Effector memory CD8-positive, alpha-beta T cell (primary cell): Measurements from ENCODE around the gene PLCB2.

Experiments used
- ATAC-seq: fragments of 150-1000 bp; cut with Tn5 transposase; replicated peaks from 2 replicates; pipeline ENCODE4 v1.10.0; 2021; ENCODE audit warnings: mild to moderate bottlenecking, moderate library complexity
- DNase-seq, 3 experiments: peaks; one replicate each; pipeline ENCODE4 v3.0.0; 2021
- H3K27ac Mint-ChIP-seq, 2 donors: one replicate each; pipeline ENCODE4 v1.8.0; 2022; ENCODE audit warnings: mild to moderate bottlenecking in 2 of 2, mixed read lengths in 2 of 2, moderate library complexity in 2 of 2
- H3K27me3 Mint-ChIP-seq, 2 donors: one replicate each; pipeline ENCODE4 v1.8.0; 2022; ENCODE audit warnings: mixed read lengths in 2 of 2
- H3K36me3 Mint-ChIP-seq: one replicate; pipeline ENCODE4 v1.8.0; 2022; ENCODE audit warnings: mild to moderate bottlenecking, moderate library complexity, mixed read lengths; ENCODE audit not compliant: insufficient read depth
- H3K4me1 Mint-ChIP-seq, 2 donors: one replicate each; pipeline ENCODE4 v1.8.0; 2022; ENCODE audit warnings: low read depth in 2 of 2, mixed read lengths in 2 of 2
- H3K4me3 Mint-ChIP-seq, 2 donors: one replicate each; pipeline ENCODE4 v1.8.0; 2022; ENCODE audit warnings: mild to moderate bottlenecking in 2 of 2, mixed read lengths in 2 of 2, moderate library complexity in 2 of 2
- H3K9me3 Mint-ChIP-seq, 2 donors: one replicate each; pipeline ENCODE4 v1.8.0; 2022; ENCODE audit warnings: mixed read lengths in 2 of 2

PLCB2 gene

DNA sequence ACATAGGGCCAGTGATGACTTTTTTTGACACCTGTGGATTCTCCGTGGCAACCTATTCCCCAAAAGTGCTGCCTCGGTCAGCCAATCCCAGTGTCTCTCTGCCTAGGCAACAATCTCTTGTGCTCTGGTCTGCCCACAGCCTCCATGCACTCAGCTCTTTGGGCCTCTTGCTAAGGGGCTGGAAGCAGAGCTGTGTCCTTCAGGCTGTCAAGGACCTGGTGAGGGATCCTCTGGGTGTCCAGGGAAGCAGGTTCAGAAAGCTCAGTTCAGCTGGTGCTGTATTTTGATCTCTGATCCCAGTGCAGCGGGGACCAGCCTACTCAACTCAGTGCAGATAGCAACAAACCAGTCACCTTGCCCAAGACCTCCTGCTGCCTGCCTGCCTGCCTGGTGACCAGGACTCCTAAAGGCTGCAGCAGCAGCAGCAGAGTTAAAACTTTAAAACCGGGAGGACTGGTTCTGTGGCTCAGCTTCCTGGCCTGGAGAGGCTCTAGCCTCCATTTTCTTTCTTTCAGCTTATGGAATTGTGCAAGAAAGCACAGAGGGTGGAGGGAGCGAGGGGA lies 62.7 kb downstream of the PLCB2 start:
- no peak for DNase-seq
- Mint-ChIP-seq H3K4me3 (no peak overlapping the region), H3K27ac (no peak overlapping the region), H3K4me1 (peaks cover 0 to 3% of the 10 kb centered on the region in 2 donors), H3K36me3 (no peaks in the 10 kb centered on the region), H3K27me3 (peaks cover 7 to 26% of the 10 kb centered on the region in 2 donors), H3K9me3 (no peaks in the 10 kb centered on the region)
- no peak for ATAC-seq

DNA sequence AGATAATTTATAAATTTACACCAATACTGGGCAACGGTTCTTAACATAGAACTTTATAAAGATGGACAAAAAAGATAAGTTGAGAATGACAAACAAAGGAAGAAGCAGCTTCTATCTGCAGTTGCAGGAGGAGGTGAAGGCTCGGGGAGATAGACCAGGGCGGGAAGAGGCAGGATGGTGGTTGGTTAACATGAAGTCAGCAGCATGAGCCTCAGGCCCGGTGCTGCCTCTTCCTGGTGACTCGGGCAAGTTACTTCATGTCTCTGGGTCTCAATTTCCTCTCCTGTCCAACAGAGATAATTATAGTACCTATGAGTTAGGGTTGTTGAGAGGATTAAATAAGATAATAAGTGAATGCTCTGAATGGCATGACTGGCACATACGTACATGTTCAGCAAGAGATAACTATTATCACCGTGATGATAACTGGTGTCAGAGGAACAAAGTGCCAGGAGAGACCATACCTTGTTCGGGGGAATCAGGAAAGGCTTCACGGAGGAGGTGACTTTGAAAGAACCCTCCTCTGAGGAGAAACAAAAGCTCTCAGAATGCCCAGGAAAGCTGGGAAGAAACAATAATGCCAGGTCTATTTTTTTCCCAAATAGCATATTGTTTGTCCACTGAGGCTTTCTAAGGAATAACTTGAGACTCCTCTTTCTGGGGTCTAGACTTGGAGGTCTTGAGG lies 64.5 kb downstream of the PLCB2 start:
- H3K36me3 Mint-ChIP-seq, result no peaks in the 10 kb centered on the region
- no peak for ATAC-seq
- DNase-seq, result no peak
- H3K27me3 Mint-ChIP-seq, result peaks cover 19 to 44% of the 10 kb centered on the region in 2 donors
- H3K27ac Mint-ChIP-seq, result no peak overlapping the region
- no peaks in the 10 kb centered on the region for H3K9me3 Mint-ChIP-seq
- no peak overlapping the region for H3K4me3 Mint-ChIP-seq
- H3K4me1 Mint-ChIP-seq, result peaks cover 5 to 8% of the 10 kb centered on the region in 2 donors

- peaks cover 25 to 51% of the 10 kb centered on the region in 2 donors for H3K27me3 Mint-ChIP-seq
- no peak for DNase-seq
- no peak for ATAC-seq
- no peak overlapping the region for H3K4me3 Mint-ChIP-seq
- H3K27ac Mint-ChIP-seq, result no peak overlapping the region
- no peaks in the 10 kb centered on the region for H3K36me3 Mint-ChIP-seq
- no peaks in the 10 kb centered on the region for H3K9me3 Mint-ChIP-seq
- peaks cover 8 to 11% of the 10 kb centered on the region in 2 donors for H3K4me1 Mint-ChIP-seq
Measured at GRCh38 chr15:40242601-40243000, 65.1 kb downstream of the PLCB2 start.

GRCh38 chr15:40242213-40242599 lies 65.5 kb downstream of the PLCB2 start:
- DNase-seq, result no peak
- Mint-ChIP-seq H3K27ac (no peak overlapping the region), H3K9me3 (no peaks in the 10 kb centered on the region), H3K27me3 (peaks cover 25 to 53% of the 10 kb centered on the region in 2 donors), H3K4me3 (no peak overlapping the region), H3K36me3 (no peaks in the 10 kb centered on the region), H3K4me1 (peaks cover 8 to 11% of the 10 kb centered on the region in 2 donors)
- no peak for ATAC-seq

DNA sequence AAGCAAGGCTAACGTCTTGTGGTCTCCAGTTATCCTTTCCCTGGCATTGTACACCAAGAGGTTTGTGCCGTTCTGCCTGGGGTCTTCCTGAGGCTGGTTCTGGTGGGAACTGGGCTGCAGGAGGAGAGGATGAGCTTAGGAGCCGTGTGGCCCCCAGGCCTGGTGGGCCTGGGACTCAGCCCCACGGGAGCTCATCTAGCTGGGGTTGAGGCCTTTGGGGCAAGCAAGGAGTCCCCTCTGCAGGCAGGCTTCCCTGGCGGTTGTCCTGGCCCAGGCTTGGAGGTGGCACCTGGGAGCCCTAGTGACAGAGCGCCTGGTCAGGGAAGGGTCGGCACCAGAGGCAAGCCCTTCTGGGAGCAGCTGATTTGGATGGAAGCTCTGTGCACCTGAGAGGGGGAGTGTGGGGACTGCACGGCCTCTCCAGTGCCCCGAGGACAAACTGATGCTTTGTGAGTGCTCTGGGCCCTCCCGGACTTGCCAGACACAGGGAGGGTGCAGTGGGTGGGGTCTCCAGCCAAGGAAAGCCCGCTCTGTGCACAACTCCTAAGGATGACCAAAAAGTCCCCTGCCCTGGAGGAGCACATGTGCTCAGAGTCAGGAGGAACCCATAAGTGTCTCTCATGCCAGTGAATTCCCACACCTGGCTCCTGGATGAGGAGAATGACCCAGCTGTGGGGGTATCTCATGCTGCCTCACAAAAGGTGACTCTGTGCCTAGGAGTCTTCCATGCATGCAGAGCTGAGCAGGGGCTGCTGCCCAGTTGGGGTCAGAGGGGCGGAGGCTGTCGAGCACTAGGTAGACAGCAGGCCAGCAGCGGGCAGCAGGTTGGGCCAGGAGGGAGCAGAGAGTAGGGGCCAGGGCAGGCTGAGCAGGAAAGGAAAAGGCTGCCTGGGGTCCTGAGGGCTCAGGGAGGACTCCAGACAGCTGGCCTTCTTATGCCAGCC lies 66.2 kb downstream of the PLCB2 start:
- DNase-seq (no peak), ATAC-seq (no peak)
- Mint-ChIP-seq H3K9me3 (no peaks in the 10 kb centered on the region), H3K4me3 (no peak overlapping the region), H3K36me3 (no peaks in the 10 kb centered on the region), H3K27me3 (peaks cover 25 to 53% of the 10 kb centered on the region in 2 donors), H3K4me1 (peaks cover 8 to 11% of the 10 kb centered on the region in 2 donors), H3K27ac (no peak overlapping the region)

DNA sequence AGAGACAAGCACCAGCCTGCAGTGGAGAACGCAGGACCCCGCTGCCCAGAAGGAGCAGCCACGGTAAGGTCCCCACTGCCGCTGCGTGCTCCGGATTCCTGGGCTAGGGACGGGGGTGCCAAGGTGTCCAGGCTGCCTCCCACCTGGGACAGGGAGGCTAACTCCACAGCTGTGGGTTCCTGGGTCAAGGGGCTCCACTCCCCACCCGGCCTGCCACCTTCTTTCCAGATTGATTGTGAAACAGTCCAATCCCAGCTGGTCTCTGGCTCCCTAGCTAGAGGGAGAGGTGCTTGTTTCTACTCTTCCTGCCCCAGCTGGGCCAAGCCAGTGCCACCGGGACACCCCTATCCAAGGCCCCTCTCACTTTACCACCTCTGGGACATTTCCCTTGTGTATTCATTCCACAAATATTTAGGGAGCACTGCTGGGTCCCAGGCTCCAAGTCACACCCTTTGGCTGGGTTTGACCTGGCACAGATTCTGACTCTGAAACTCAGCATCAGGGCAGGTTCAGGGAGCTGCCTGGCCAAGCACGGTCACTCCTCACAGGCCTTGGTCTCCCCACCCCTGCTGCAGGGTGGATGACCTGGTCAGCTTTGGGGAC lies 67.0 kb downstream of the PLCB2 start:
- H3K9me3 Mint-ChIP-seq, result no peaks in the 10 kb centered on the region
- no peak overlapping the region for H3K27ac Mint-ChIP-seq
- no peaks in the 10 kb centered on the region for H3K36me3 Mint-ChIP-seq
- H3K27me3 Mint-ChIP-seq, result peaks cover 25 to 53% of the 10 kb centered on the region in 2 donors
- ATAC-seq, result no peak
- H3K4me1 Mint-ChIP-seq, result peaks cover 8 to 11% of the 10 kb centered on the region in 2 donors
- DNase-seq, result no peak
- H3K4me3 Mint-ChIP-seq, result no peak overlapping the region

GRCh38 chr15:40239693-40240618 lies 67.8 kb downstream of the PLCB2 start:
- ATAC-seq, result no peak
- Mint-ChIP-seq H3K4me1 (peaks cover 8 to 11% of the 10 kb centered on the region in 2 donors), H3K27ac (peak overlapping the region in 1 of 2 donors; percentile 72), H3K4me3 (peak overlapping the region in 1 of 2 donors; percentile 51), H3K27me3 (peaks cover 25 to 53% of the 10 kb centered on the region in 2 donors), H3K36me3 (no peaks in the 10 kb centered on the region), H3K9me3 (no peaks in the 10 kb centered on the region)
- no peak for DNase-seq

DNA sequence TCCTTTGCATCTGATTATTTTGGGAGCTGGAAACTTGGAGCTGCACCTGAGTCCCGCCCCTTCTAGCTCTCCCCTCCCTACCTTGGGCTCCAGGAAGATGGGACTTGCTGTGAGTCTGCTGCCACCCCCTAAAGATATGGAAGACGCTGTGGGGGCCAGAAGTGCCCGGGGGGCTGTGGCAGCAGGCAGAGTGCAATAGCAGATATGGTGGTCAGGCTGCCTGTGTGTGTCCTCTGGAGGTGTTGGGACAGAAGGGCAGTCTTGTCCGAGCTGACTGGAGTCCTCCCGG lies 68.4 kb downstream of the PLCB2 start:
- Mint-ChIP-seq H3K4me3 (peak overlapping the region; percentile 43 to 51), H3K27me3 (peaks cover 25 to 53% of the 10 kb centered on the region in 2 donors), H3K9me3 (no peaks in the 10 kb centered on the region), H3K27ac (peak overlapping the region in 1 of 2 donors; percentile 72), H3K36me3 (no peaks in the 10 kb centered on the region), H3K4me1 (peaks cover 8 to 11% of the 10 kb centered on the region in 2 donors)
- no peak for DNase-seq
- ATAC-seq, result no peak

GRCh38 chr15:40238532-40239403 lies 69.0 kb downstream of the PLCB2 start, which contains the start of gene PAK6:
PAK6 (plus strand) TSS chr15:40239063; CDS start chr15:40264786, 25,723 bp downstream.
- H3K9me3 Mint-ChIP-seq, result no peaks in the 10 kb centered on the region
- H3K4me3 Mint-ChIP-seq, result peak within 1 kb of the TSS; percentile 43 to 51
- H3K27ac Mint-ChIP-seq, result peak within 1 kb of the TSS in 1 of 2 donors; percentile 72
- peak in 1 of 3 experiments; percentile 19 for DNase-seq
- H3K4me1 Mint-ChIP-seq, result peaks cover 8 to 11% of the 10 kb centered on the region in 2 donors
- no peaks in the 10 kb centered on the region for H3K36me3 Mint-ChIP-seq
- peak; percentile 65 for ATAC-seq
- H3K27me3 Mint-ChIP-seq, result peaks cover 25 to 53% of the 10 kb centered on the region in 2 donors
